T-helper 1 cell treated with Interleukin-12 subunit alpha and Interleukin-12 subunit beta and Interleukin-4 antibody, amounts not matched to agents 30 μg/mL and 1 μg/mL, for 36 hours (primary cell): ENCODE measurements around the gene SMYD1.

ENCODE experiments used
- H3K27ac Mint-ChIP-seq: one replicate; pipeline ENCODE4 v1.8.0; 2021; ENCODE audit warnings: mild to moderate bottlenecking, mixed read lengths
- H3K27me3 Mint-ChIP-seq: one replicate; pipeline ENCODE4 v1.8.0; 2021; ENCODE audit warnings: low read depth, mixed read lengths
- H3K36me3 Mint-ChIP-seq: one replicate; pipeline ENCODE4 v1.8.0; 2021; ENCODE audit warnings: low read depth, mixed read lengths
- H3K4me1 Mint-ChIP-seq: one replicate; pipeline ENCODE4 v1.8.0; 2021; ENCODE audit warnings: low read depth, mixed read lengths
- H3K4me3 Mint-ChIP-seq: one replicate; pipeline ENCODE4 v1.8.0; 2021; ENCODE audit warnings: mild to moderate bottlenecking, moderate library complexity, mixed read lengths
- H3K9me3 Mint-ChIP-seq: one replicate; pipeline ENCODE4 v1.8.0; 2021; ENCODE audit warnings: mixed read lengths

The SMYD1 gene

GRCh38 chr2:88147145-88147544, 79.5 kb downstream of the SMYD1 start:
- Mint-ChIP-seq H3K9me3 (peaks cover 18% of the 10 kb centered on the region), H3K27ac (no peak overlapping the region), H3K27me3 (peaks cover 14% of the 10 kb centered on the region), H3K36me3 (no peaks in the 10 kb centered on the region), H3K4me3 (no peak overlapping the region), H3K4me1 (no peaks in the 10 kb centered on the region)

- Mint-ChIP-seq H3K4me3 (no peak overlapping the region), H3K9me3 (peaks cover 25% of the 10 kb centered on the region), H3K27ac (no peak overlapping the region)
Observed at GRCh38 chr2:88148929-88149438, 81.4 kb downstream of the SMYD1 start.

GRCh38 chr2:88159481-88159880, 91.9 kb downstream of the SMYD1 start:
- no peaks in the 10 kb centered on the region for H3K36me3 Mint-ChIP-seq
- H3K4me1 Mint-ChIP-seq: no peaks in the 10 kb centered on the region
- H3K27me3 Mint-ChIP-seq: peaks cover 16% of the 10 kb centered on the region
- no peak overlapping the region for H3K4me3 Mint-ChIP-seq
- no peaks in the 10 kb centered on the region for H3K9me3 Mint-ChIP-seq
- H3K27ac Mint-ChIP-seq: no peak overlapping the region

More at GRCh38 chr2:88148929-88149438, 81.4 kb downstream of the SMYD1 start:
- H3K36me3 Mint-ChIP-seq: no peaks in the 10 kb centered on the region
- H3K4me1 Mint-ChIP-seq: no peaks in the 10 kb centered on the region
- peaks cover 12% of the 10 kb centered on the region for H3K27me3 Mint-ChIP-seq

- Mint-ChIP-seq H3K4me1 (no peaks in the 10 kb centered on the region), H3K27ac (no peak overlapping the region), H3K36me3 (no peaks in the 10 kb centered on the region), H3K27me3 (peaks cover 12% of the 10 kb centered on the region), H3K9me3 (no peaks in the 10 kb centered on the region), H3K4me3 (no peak overlapping the region)
Observed at GRCh38 chr2:88159955-88160415, 92.4 kb downstream of the SMYD1 start.

GRCh38 chr2:88160517-88160916, 92.9 kb downstream of the SMYD1 start:
- Mint-ChIP-seq H3K27me3 (peaks cover 11% of the 10 kb centered on the region), H3K4me3 (no peak overlapping the region), H3K36me3 (no peaks in the 10 kb centered on the region), H3K27ac (no peak overlapping the region), H3K4me1 (no peaks in the 10 kb centered on the region), H3K9me3 (no peaks in the 10 kb centered on the region)

- H3K27ac Mint-ChIP-seq: no peak overlapping the region
- no peak overlapping the region for H3K4me3 Mint-ChIP-seq
- no peaks in the 10 kb centered on the region for H3K9me3 Mint-ChIP-seq
- H3K36me3 Mint-ChIP-seq: no peaks in the 10 kb centered on the region
- H3K27me3 Mint-ChIP-seq: peaks cover 11% of the 10 kb centered on the region
- no peaks in the 10 kb centered on the region for H3K4me1 Mint-ChIP-seq
Observed at GRCh38 chr2:88161446-88162244, 94.0 kb downstream of the SMYD1 start.
